Memory B cell (primary cell): ENCODE measurements around the gene CTDSP2.
"Not testable (repeated sequence)": the region's sequence is repeated elsewhere in the genome, so short reads cannot be mapped to it uniquely, and the experiment has no call there.

Source experiments
- ATAC-seq: fragments of 150-1000 bp; cut with Tn5 transposase; 2 replicates; pipeline ENCODE4 v1.10.0; 2021; ENCODE audit warnings: low read depth, mild to moderate bottlenecking, moderate library complexity
- DNase-seq, 2 donors: peaks; one replicate each; pipeline ENCODE4 v3.0.0; 2022; ENCODE audit warnings: low spot score in 2 of 2
- H3K27ac Mint-ChIP-seq: one replicate; pipeline ENCODE4 v1.8.0; 2022; ENCODE audit warnings: mild to moderate bottlenecking, moderate library complexity, mixed read lengths
- H3K27me3 Mint-ChIP-seq: one replicate; pipeline ENCODE4 v1.8.0; 2022; ENCODE audit warnings: mixed read lengths
- H3K36me3 Mint-ChIP-seq: one replicate; pipeline ENCODE4 v1.8.0; 2022; ENCODE audit warnings: mild to moderate bottlenecking, mixed read lengths
- H3K4me1 Mint-ChIP-seq: one replicate; pipeline ENCODE4 v1.8.0; 2022; ENCODE audit warnings: mixed read lengths
- H3K4me3 Mint-ChIP-seq: one replicate; pipeline ENCODE4 v1.8.0; 2022; ENCODE audit warnings: mild to moderate bottlenecking, moderate library complexity, mixed read lengths
- H3K9me3 Mint-ChIP-seq: one replicate; pipeline ENCODE4 v1.8.0; 2022; ENCODE audit warnings: mixed read lengths

The CTDSP2 gene

DNA sequence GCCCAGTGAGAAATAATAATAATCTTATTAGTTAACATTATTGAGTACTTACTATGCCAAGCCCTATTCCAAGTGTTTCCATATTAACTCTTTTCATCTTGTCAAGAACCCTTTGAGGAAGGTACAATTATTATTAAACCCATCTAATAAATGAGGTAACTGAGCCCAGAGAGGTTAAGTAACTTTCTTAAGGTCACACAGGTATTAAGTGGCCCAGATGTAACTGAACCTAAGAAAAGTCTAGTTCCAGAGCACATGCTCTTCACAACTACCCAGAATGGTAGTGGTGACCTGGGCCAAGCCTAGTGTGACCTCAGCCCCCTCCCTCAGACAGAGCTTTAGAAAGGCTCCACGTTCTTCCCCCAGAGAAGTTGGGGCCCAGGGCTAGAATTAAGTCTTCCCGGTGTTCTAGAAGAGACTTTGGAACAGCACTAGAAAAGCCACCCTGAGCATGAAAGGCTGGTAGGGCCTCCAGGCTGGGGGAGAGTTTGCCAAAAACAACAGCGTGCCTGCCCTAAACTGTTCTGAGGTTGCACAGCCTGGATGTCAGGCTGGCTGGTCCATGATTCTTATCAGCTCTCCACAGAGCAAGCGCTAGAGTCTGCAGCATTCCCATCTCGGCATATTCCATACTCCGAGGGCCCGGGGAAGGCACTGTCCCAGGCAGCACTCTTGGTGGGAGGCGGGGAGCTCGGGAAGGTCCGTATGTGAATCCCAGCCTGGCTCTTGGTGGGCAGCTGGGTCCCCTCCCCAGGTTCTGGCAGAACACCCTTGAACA is 41.3 kb upstream of the CTDSP2 start:
- H3K27ac Mint-ChIP-seq, result no peak overlapping the region
- DNase-seq, result no peak
- peaks cover 5% of the 10 kb centered on the region for H3K9me3 Mint-ChIP-seq
- H3K4me3 Mint-ChIP-seq, result no peak overlapping the region
- no peak for ATAC-seq
- no peaks in the 10 kb centered on the region for H3K27me3 Mint-ChIP-seq
- peaks cover 12% of the 10 kb centered on the region for H3K4me1 Mint-ChIP-seq
- peaks cover 5% of the 10 kb centered on the region for H3K36me3 Mint-ChIP-seq

DNA sequence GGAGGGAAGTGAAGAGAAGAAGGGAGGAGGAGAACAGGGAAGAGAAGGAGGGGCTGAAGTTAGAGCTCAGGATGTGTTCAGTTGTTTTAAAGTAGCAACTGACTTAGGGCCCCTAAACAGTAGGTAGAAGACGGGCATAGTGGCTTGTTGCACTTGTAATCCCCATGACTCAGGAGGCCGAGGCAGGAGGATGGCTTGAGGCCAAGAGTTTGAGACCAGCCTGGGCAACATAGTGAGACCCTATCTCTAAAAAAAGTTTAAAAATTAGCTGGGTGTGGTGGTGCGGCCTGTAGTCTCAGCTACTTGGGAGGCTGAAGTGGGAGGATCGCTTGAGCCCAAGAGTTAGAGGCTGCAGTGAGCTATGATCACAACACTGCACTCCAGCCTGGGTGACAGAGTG is 40.4 kb upstream of the CTDSP2 start:
- not testable (repeated sequence) for H3K36me3 Mint-ChIP-seq, H3K4me3 Mint-ChIP-seq, ATAC-seq, H3K9me3 Mint-ChIP-seq, H3K27ac Mint-ChIP-seq, H3K27me3 Mint-ChIP-seq, DNase-seq, H3K4me1 Mint-ChIP-seq

GRCh38 chr12:57886542-57886941 is 40.0 kb upstream of the CTDSP2 start:
- H3K4me1 Mint-ChIP-seq, result peaks cover 4% of the 10 kb centered on the region
- H3K27ac Mint-ChIP-seq, result no peak overlapping the region
- no peaks in the 10 kb centered on the region for H3K27me3 Mint-ChIP-seq
- H3K36me3 Mint-ChIP-seq, result peaks cover 7% of the 10 kb centered on the region
- no peak overlapping the region for H3K4me3 Mint-ChIP-seq
- no peak for DNase-seq
- no peak for ATAC-seq
- H3K9me3 Mint-ChIP-seq, result peaks cover 7% of the 10 kb centered on the region

GRCh38 chr12:57885207-57885606 is 38.7 kb upstream of the CTDSP2 start:
- DNase-seq, result no peak
- H3K27ac Mint-ChIP-seq, result no peak overlapping the region
- peaks cover 7% of the 10 kb centered on the region for H3K9me3 Mint-ChIP-seq
- H3K4me3 Mint-ChIP-seq, result no peak overlapping the region
- no peak for ATAC-seq
- peaks cover 3% of the 10 kb centered on the region for H3K4me1 Mint-ChIP-seq
- H3K36me3 Mint-ChIP-seq, result peaks cover 7% of the 10 kb centered on the region
- no peaks in the 10 kb centered on the region for H3K27me3 Mint-ChIP-seq

GRCh38 chr12:57883700-57884099 is 37.2 kb upstream of the CTDSP2 start:
- Mint-ChIP-seq H3K4me3 (no peak overlapping the region), H3K4me1 (peaks cover 9% of the 10 kb centered on the region), H3K27ac (no peak overlapping the region), H3K36me3 (peaks cover 7% of the 10 kb centered on the region), H3K27me3 (peaks cover 6% of the 10 kb centered on the region), H3K9me3 (peaks cover 7% of the 10 kb centered on the region)
- DNase-seq, result no peak
- no peak for ATAC-seq

DNA sequence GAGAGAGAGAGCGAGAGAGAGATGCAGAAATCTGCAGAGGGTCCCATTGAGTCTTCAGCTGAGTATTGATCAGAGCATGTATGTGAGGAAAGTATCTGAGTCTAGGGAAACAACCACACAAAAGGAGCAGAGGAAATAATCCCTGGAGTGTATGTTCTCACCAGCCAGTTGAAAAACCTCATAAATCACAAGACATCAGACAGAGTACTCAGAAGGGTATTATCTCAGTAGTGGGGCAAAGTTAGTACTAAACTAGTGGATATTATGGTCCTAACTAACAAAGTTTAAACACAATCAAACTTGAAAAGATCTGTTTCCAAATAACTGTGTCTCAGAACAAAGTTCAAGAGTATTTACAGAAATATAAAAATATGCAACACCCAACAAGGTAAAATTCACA is 36.5 kb upstream of the CTDSP2 start:
- Mint-ChIP-seq H3K4me3 (no peak overlapping the region), H3K4me1 (peaks cover 7% of the 10 kb centered on the region), H3K27me3 (peaks cover 6% of the 10 kb centered on the region), H3K9me3 (peaks cover 7% of the 10 kb centered on the region), H3K27ac (no peak overlapping the region), H3K36me3 (peaks cover 7% of the 10 kb centered on the region)
- ATAC-seq (no peak), DNase-seq (no peak)

DNA sequence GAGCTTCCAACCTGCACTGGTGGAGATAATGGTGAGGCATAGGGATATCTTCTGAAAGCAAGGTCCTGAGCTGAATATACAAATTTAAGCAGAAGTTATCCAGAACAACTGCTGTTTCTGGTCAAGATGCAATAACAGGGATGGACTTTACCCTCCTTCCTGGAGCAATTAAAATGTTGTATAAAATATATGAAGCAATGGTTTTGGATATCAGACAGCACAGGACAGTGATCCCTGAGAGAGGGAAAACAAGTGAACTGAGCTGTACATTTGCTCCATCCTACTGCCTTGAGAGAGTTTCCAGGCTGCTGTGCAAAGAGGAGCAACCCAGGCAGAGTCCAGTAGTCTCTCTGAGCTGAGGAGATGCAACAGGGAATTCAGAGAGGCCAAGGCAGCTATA is 36.0 kb upstream of the CTDSP2 start:
- H3K27ac Mint-ChIP-seq, result no peak overlapping the region
- peaks cover 7% of the 10 kb centered on the region for H3K9me3 Mint-ChIP-seq
- peaks cover 7% of the 10 kb centered on the region for H3K36me3 Mint-ChIP-seq
- H3K4me1 Mint-ChIP-seq, result peaks cover 7% of the 10 kb centered on the region
- DNase-seq (no peak), ATAC-seq (no peak)
- peaks cover 6% of the 10 kb centered on the region for H3K27me3 Mint-ChIP-seq
- no peak overlapping the region for H3K4me3 Mint-ChIP-seq

DNA sequence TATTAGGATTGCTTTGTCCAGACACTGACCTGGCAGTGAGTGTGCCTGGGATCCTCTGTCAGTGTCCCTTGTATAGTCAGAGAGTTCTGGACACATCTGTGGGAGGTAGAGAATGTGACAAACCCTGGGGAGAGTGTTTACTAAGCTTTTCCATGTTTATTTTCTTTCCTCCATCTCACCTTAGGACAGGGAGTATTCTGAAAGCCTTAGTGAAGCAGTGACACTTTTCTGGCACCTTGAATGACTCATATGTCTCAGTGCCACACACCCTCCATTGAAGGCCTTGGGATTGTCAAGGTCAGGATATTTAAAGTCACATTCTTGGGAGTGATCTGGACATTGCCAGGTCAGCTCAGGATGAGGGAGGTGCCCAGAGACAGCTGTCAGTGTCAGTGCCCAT is 34.9 kb upstream of the CTDSP2 start:
- ATAC-seq (no peak), DNase-seq (no peak)
- H3K4me1 Mint-ChIP-seq, result peaks cover 7% of the 10 kb centered on the region
- peaks cover 7% of the 10 kb centered on the region for H3K36me3 Mint-ChIP-seq
- peaks cover 8% of the 10 kb centered on the region for H3K27me3 Mint-ChIP-seq
- peaks cover 7% of the 10 kb centered on the region for H3K9me3 Mint-ChIP-seq
- no peak overlapping the region for H3K4me3 Mint-ChIP-seq
- no peak overlapping the region for H3K27ac Mint-ChIP-seq

DNA sequence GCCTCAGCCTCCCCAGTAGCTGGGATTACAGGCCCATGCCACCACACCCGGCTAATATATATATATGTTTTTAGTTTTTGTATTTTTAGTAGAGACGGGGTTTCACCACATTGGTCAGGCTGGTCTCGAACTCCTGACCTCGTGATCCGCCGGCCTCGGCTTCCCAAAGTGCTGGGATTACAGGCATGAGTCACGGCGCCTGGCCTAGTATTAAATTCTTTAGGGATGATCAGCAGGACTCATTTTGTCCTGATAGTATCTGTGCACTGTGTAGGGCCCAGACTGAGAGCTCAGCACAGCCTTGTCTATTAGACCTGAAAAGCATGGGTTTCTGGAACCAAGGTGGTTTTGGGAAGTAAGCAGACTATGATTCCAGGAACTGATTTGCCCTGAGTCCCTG is 34.5 kb upstream of the CTDSP2 start:
- ATAC-seq, H3K36me3 Mint-ChIP-seq, H3K4me1 Mint-ChIP-seq, H3K27ac Mint-ChIP-seq, H3K27me3 Mint-ChIP-seq, H3K4me3 Mint-ChIP-seq, H3K9me3 Mint-ChIP-seq, DNase-seq: not testable (repeated sequence)

DNA sequence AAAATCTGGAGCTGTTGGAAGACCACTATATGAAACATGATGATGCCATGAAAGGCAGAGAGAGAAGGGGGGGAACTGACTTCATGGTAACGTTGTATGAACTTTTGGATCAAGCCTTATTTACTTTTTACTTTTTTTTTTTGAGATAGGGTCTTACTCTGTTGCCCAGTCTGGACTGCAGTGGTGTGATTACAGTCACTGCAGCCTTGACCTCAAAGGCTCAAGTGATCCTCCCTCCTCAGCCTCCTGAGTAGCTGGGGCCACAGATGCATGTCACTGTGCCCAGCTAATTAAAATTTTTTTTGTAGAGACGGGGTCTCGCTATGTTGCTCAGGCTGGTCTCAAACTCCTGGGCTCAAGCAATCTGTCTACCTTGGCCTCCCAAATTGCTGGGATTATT is 31.3 kb upstream of the CTDSP2 start:
- Mint-ChIP-seq H3K27ac (no peak overlapping the region), H3K4me1 (peaks cover 16% of the 10 kb centered on the region)
- ATAC-seq, result no peak

DNA sequence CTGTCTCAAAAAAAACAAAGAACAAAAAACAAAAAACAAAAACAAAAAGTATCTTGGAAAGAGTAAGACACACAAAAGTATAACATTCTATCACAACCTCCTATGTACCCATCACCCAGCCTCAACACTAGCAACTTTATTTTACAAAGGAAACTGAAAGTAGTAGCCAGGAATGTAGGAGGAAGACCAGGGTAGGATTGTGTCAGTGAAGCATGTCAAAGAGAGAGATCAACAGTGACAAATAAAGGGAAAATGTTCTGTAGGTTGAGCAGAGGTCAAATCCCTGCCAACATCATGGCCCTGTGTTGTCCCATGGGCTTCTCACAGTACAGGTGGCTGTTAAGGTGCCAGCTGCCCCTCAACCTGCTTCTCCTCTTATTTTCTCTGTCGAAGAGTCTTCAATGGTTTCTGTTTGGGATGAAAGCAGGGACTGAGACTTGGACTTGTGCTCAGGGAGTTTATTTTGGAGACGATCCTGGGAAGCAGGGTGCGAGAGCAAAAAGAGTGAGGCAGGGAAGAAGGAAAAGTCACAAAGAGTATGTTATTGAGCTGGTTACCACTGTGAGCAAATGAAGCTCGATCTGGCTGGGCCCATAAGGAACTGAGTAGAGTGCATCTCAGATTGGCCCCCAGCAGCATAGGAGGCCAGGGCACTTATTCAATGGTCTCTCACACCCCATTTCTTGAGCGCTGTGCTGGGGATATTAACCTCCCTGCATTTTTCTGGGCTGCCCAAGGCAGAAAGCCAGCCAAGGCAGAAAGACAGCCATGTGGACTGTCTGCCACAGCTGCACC is 29.4 kb upstream of the CTDSP2 start:
- H3K9me3 Mint-ChIP-seq, result no peaks in the 10 kb centered on the region
- peaks cover 15% of the 10 kb centered on the region for H3K27me3 Mint-ChIP-seq
- peaks cover 2% of the 10 kb centered on the region for H3K36me3 Mint-ChIP-seq
- H3K4me1 Mint-ChIP-seq, result peaks cover 16% of the 10 kb centered on the region
- no peak overlapping the region for H3K27ac Mint-ChIP-seq
- ATAC-seq (no peak), DNase-seq (no peak)
- H3K4me3 Mint-ChIP-seq, result no peak overlapping the region

More for the DNA sequence above, 31.3 kb upstream of the CTDSP2 start:
- H3K36me3 Mint-ChIP-seq, result peaks cover 4% of the 10 kb centered on the region
- no peak for DNase-seq
- peaks cover 3% of the 10 kb centered on the region for H3K9me3 Mint-ChIP-seq
- peaks cover 13% of the 10 kb centered on the region for H3K27me3 Mint-ChIP-seq
- H3K4me3 Mint-ChIP-seq, result no peak overlapping the region

DNA sequence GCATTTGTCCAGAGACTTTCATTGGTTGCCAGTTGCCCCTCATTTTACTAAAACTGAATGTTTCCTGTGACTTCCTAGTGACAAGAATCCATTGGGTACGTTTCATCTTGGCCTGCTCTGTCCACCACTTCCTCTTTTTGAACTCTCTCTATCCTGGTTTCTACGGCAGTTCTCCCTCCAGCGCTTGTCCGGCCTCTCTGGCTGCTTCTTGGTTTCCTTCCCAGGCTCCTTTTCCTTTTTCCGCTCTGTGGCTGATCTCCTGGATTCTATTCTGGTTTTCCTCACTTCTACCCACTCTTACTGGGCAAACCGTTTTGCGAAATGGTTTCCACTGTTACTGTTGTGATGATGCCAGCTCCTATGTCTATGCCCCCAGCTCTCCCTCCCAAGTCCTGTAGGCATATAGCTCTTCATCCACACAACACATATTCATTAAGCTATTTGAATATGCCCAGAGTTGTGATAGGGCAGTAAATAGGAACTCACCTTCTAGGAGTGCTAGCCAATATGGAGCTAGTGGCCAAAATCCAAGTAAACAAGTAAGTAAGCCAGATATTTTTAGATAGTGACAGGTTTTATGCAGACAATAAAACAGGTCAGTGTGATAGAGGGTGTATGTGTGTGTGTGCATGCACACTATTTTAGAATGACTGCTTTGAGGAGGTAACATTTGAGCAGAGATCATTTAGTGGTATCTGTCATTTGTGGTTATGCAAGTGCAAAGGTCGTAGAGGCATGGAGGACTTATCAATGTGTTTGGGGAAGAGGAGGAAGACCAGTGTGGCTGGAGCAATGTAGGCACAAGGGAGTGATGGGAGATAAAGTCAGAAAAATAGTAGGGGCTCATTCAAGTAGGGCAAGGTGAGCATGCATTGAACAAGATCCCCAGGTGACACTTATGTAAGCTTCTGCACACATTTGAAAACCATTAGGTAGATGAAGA is 27.9 kb upstream of the CTDSP2 start:
- Mint-ChIP-seq H3K27ac (no peak overlapping the region), H3K36me3 (peaks cover 2% of the 10 kb centered on the region), H3K27me3 (peaks cover 13% of the 10 kb centered on the region), H3K9me3 (no peaks in the 10 kb centered on the region), H3K4me3 (no peak overlapping the region), H3K4me1 (peaks cover 14% of the 10 kb centered on the region)
- DNase-seq (no peak), ATAC-seq (no peak)

DNA sequence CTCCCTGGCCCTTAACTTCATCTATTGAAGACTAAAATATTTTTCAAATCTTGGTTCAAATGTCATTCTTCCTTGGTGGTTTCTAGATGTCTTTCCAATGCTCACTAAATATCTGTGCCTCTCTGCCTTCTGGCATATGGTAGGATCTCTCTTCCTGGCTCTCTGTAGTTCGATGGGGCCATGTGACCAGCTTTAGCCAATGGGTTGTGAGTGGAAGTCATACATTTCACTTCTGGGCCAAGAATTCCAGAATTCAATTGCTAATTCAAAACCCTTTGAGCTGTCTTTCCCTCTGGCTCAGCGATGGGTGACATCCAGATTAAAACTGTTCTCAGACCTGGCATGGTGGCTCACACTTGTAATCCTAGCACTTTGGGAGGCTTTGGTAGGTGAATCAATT is 25.8 kb upstream of the CTDSP2 start:
- Mint-ChIP-seq H3K36me3 (peaks cover 4% of the 10 kb centered on the region), H3K9me3 (no peaks in the 10 kb centered on the region), H3K27ac (no peak overlapping the region), H3K4me1 (peaks cover 9% of the 10 kb centered on the region), H3K4me3 (no peak overlapping the region), H3K27me3 (peaks cover 18% of the 10 kb centered on the region)
- DNase-seq (no peak), ATAC-seq (no peak)

DNA sequence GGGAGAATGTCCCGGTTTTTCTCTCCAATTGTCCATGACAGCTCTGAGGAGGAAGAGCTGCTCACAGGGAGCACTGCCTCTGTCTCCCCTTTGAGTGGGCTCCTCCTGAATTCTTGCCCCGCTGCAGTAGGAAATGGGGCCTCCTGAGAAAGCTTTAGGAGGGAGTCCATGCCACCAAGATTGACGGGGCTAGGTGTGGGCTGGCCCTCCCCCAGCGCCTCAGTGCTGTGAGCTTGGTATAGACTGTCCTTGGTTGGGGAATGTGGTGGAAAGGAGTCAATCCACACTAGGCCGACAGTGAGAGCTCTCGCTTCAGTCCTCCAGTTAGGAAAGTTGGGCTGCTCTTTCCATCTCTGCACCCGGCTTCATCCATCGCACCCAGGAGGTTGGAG is 23.4 kb upstream of the CTDSP2 start:
- peaks cover 10% of the 10 kb centered on the region for H3K4me1 Mint-ChIP-seq
- H3K27me3 Mint-ChIP-seq, result peaks cover 22% of the 10 kb centered on the region
- H3K27ac Mint-ChIP-seq, result no peak overlapping the region
- peaks cover 4% of the 10 kb centered on the region for H3K36me3 Mint-ChIP-seq
- DNase-seq (no peak), ATAC-seq (no peak)
- no peak overlapping the region for H3K4me3 Mint-ChIP-seq
- no peaks in the 10 kb centered on the region for H3K9me3 Mint-ChIP-seq
